ENCODE data around the gene NUDT16L1. TPM values are rescaled to one million over a fixed set of nuclear protein-coding genes. Genes with fewer than 3 reads are reported as not detected.

Gene NUDT16L1
- total and polyA plus RNA-seq, 2 of the 13 experiments (the other 11 are each of a cell fraction or from before 2014, with no cell fraction given), result 28.0 to 40.5 TPM

GRCh38 chr16:4692460-4693295 is 684 bp upstream of the NUDT16L1 start (continued):
- TF ChIP-seq, protein P1, sequence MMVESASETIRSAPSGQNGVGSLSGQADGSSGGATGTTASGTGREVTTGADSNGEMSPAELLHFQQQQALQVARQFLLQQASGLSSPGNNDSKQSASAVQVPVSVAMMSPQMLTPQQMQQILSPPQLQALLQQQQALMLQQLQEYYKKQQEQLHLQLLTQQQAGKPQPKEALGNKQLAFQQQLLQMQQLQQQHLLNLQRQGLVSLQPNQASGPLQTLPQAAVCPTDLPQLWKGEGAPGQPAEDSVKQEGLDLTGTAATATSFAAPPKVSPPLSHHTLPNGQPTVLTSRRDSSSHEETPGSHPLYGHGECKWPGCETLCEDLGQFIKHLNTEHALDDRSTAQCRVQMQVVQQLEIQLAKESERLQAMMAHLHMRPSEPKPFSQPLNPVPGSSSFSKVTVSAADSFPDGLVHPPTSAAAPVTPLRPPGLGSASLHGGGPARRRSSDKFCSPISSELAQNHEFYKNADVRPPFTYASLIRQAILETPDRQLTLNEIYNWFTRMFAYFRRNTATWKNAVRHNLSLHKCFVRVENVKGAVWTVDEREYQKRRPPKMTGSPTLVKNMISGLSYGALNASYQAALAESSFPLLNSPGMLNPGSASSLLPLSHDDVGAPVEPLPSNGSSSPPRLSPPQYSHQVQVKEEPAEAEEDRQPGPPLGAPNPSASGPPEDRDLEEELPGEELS (CRISPR knock-in tag; IDR thresholded peaks at IDR 0.05), result no peak
- no peak for TF ChIP-seq ZNF576 (CRISPR knock-in tag; IDR thresholded peaks at IDR 0.05)
- TF ChIP-seq, protein P2, sequence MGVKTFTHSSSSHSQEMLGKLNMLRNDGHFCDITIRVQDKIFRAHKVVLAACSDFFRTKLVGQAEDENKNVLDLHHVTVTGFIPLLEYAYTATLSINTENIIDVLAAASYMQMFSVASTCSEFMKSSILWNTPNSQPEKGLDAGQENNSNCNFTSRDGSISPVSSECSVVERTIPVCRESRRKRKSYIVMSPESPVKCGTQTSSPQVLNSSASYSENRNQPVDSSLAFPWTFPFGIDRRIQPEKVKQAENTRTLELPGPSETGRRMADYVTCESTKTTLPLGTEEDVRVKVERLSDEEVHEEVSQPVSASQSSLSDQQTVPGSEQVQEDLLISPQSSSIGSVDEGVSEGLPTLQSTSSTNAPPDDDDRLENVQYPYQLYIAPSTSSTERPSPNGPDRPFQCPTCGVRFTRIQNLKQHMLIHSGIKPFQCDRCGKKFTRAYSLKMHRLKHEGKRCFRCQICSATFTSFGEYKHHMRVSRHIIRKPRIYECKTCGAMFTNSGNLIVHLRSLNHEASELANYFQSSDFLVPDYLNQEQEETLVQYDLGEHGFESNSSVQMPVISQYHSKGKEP (CRISPR knock-in tag; IDR thresholded peaks at IDR 0.05), result no peak
- TF ChIP-seq PAX8 (CRISPR knock-in tag; IDR thresholded peaks at IDR 0.05; ENCODE audit: borderline replicate concordance), result no peak
- peak; percentile 77; the same call in 1 of the 2 replicates for TF ChIP-seq PAF1 (CRISPR knock-in tag; IDR thresholded peaks at IDR 0.05)
- no peak for TF ChIP-seq RFX5 (IDR thresholded peaks at IDR 0.05; ENCODE audit: low read depth, low read length)
- no peak for TF ChIP-seq YEATS2 (CRISPR knock-in tag; IDR thresholded peaks at IDR 0.05; ENCODE audit: borderline replicate concordance)
- no peak for TF ChIP-seq MAFG (CRISPR knock-in tag; IDR thresholded peaks at IDR 0.05)
- TF ChIP-seq ZNF34 (CRISPR knock-in tag; IDR thresholded peaks at IDR 0.05; ENCODE audit: borderline replicate concordance), result no peak
- TF ChIP-seq ZNF205 (CRISPR knock-in tag; IDR thresholded peaks at IDR 0.05), result no peak
- TF ChIP-seq, protein P3, sequence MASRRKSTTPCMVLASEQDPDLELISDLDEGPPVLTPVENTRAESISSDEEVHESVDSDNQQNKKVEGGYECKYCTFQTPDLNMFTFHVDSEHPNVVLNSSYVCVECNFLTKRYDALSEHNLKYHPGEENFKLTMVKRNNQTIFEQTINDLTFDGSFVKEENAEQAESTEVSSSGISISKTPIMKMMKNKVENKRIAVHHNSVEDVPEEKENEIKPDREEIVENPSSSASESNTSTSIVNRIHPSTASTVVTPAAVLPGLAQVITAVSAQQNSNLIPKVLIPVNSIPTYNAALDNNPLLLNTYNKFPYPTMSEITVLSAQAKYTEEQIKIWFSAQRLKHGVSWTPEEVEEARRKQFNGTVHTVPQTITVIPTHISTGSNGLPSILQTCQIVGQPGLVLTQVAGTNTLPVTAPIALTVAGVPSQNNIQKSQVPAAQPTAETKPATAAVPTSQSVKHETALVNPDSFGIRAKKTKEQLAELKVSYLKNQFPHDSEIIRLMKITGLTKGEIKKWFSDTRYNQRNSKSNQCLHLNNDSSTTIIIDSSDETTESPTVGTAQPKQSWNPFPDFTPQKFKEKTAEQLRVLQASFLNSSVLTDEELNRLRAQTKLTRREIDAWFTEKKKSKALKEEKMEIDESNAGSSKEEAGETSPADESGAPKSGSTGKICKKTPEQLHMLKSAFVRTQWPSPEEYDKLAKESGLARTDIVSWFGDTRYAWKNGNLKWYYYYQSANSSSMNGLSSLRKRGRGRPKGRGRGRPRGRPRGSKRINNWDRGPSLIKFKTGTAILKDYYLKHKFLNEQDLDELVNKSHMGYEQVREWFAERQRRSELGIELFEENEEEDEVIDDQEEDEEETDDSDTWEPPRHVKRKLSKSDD (CRISPR knock-in tag; IDR thresholded peaks at IDR 0.05; ENCODE audit: low read depth), result no peak
- TF ChIP-seq AGO1 (IDR thresholded peaks at IDR 0.05; ENCODE audit: low read depth, low read length, poor library complexity, severe bottlenecking), result no peak
- TF ChIP-seq IRF2 (CRISPR knock-in tag; IDR thresholded peaks at IDR 0.05), result no peak
- no peak for TF ChIP-seq SRSF1 (optimal IDR thresholded peaks at IDR 0.05; ENCODE audit: low read depth, low read length)
- no peak for TF ChIP-seq KLF11 (CRISPR knock-in tag; IDR thresholded peaks at IDR 0.05)
- TF ChIP-seq ZNF558 (CRISPR knock-in tag; IDR thresholded peaks at IDR 0.05; ENCODE audit: borderline replicate concordance), result 0 out of 2 replicates have a peak, but pooled peaks have one; percentile 27
- TF ChIP-seq ZNF510 (CRISPR knock-in tag; IDR thresholded peaks at IDR 0.05; ENCODE audit: low read depth), result no peak

All from HepG2 (cell line).